GM19467 (cell line): Measurements from ENCODE around the gene MARF1.
A peak's percentile ranks its signal among the peaks of the same experiment; 100 is the strongest.
"Not testable (repeated sequence)": the region's sequence is repeated elsewhere in the genome, so short reads cannot be mapped to it uniquely, and the experiment has no call there.

Experiments
- ATAC-seq: cut with Tn5 transposase; IDR thresholded peaks from one replicate; pipeline ENCODE4 v1.9.1; 2021; ENCODE audit warnings: mild to moderate bottlenecking, moderate library complexity; ENCODE audit not compliant: unreplicated experiment

The MARF1 gene

GRCh38 chr16:15643048-15643945, at the start of gene MARF1:
Gene MARF1, minus strand, starts transcription at chr16:15643154. Its CDS starts 3,921 bp downstream, at chr16:15639233.
- peak; percentile 40 for ATAC-seq

GRCh38 chr16:15692508-15692907, 49.6 kb upstream of the MARF1 start:
- ATAC-seq, result not testable (repeated sequence)

- no peak for ATAC-seq
These were observed 48.1 kb upstream of the MARF1 start for GRCh38 chr16:15691046-15691445.

- no peak for ATAC-seq
These were observed 47.3 kb upstream of the MARF1 start for GRCh38 chr16:15690296-15690695.

- no peak for ATAC-seq
These were observed 46.3 kb upstream of the MARF1 start for GRCh38 chr16:15689290-15689689.

- no peak for ATAC-seq
These were observed 43.3 kb upstream of the MARF1 start for GRCh38 chr16:15686287-15686686.

GRCh38 chr16:15682105-15682570, 39.2 kb upstream of the MARF1 start:
- no peak for ATAC-seq

GRCh38 chr16:15677447-15677846, 34.5 kb upstream of the MARF1 start:
- no peak for ATAC-seq

- no peak for ATAC-seq
These were observed 33.6 kb upstream of the MARF1 start for GRCh38 chr16:15676506-15676905.

- ATAC-seq, result no peak
These were observed 31.6 kb upstream of the MARF1 start for GRCh38 chr16:15674571-15674970.

GRCh38 chr16:15672514-15673167, 29.7 kb upstream of the MARF1 start:
- ATAC-seq, result no peak

- not testable (repeated sequence) for ATAC-seq
These were observed 29.2 kb upstream of the MARF1 start for GRCh38 chr16:15672127-15672513.

- no peak for ATAC-seq
These were observed 28.7 kb upstream of the MARF1 start for GRCh38 chr16:15671530-15672117.

GRCh38 chr16:15667091-15667742, 24.3 kb upstream of the MARF1 start:
- no peak for ATAC-seq

GRCh38 chr16:15665107-15665506, 22.2 kb upstream of the MARF1 start:
- no peak for ATAC-seq

- no peak for ATAC-seq
These were observed 17.2 kb upstream of the MARF1 start for GRCh38 chr16:15660203-15660601.

GRCh38 chr16:15658556-15658955, 15.6 kb upstream of the MARF1 start:
- no peak for ATAC-seq

GRCh38 chr16:15658149-15658548, 15.2 kb upstream of the MARF1 start:
- no peak for ATAC-seq

GRCh38 chr16:15655561-15655960, 12.6 kb upstream of the MARF1 start:
- not testable (repeated sequence) for ATAC-seq

GRCh38 chr16:15654591-15654990, 11.6 kb upstream of the MARF1 start:
- ATAC-seq, result no peak

GRCh38 chr16:15653227-15653626, 10.3 kb upstream of the MARF1 start:
- no peak for ATAC-seq
